Body of pancreas (tissue), 4 donors: ENCODE data around the gene UGT2A1.

Experiments
- POLR2A ChIP-seq, 3 donors: fragments of 450-650 bp; IDR thresholded peaks; one replicate each; pipeline ENCODE4 v1.6.1; 2016; ENCODE audit warnings: antibody characterized with exemption in 3 of 3, mild to moderate bottlenecking in 2 of 3
- TF ChIP-seq, protein P1 (sequence below), 7 experiments: fragments of 450-650 bp in 4 of 7; fragments of 200-600 bp in 3 of 7; sonication (generic) in 3 of 7; IDR thresholded peaks; one replicate each; pipeline ENCODE4 v1.5.1; 2016 to 2019; ENCODE audit warnings: antibody characterized with exemption in 7 of 7

DNA sequence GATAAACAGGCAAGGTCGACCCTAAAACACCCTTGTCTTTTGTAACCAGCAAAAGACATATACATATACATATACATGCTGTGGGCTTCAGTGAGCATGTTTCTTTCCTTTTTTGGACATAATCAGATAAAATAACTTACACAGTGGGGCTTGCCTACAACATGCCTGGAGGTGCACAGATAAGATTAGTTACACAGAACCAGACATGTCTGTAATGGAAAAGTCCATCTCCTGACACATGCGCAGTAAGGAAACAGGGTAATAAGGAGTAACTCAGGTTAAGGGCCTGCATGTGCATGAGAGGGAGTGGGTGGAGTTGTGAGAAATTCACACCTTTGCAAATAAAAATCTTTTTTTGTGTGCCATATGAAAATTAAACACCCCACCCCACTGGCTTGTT, 3.4 kb downstream of the UGT2A1 start:
- TF ChIP-seq, protein P1, sequence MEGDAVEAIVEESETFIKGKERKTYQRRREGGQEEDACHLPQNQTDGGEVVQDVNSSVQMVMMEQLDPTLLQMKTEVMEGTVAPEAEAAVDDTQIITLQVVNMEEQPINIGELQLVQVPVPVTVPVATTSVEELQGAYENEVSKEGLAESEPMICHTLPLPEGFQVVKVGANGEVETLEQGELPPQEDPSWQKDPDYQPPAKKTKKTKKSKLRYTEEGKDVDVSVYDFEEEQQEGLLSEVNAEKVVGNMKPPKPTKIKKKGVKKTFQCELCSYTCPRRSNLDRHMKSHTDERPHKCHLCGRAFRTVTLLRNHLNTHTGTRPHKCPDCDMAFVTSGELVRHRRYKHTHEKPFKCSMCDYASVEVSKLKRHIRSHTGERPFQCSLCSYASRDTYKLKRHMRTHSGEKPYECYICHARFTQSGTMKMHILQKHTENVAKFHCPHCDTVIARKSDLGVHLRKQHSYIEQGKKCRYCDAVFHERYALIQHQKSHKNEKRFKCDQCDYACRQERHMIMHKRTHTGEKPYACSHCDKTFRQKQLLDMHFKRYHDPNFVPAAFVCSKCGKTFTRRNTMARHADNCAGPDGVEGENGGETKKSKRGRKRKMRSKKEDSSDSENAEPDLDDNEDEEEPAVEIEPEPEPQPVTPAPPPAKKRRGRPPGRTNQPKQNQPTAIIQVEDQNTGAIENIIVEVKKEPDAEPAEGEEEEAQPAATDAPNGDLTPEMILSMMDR (IDR thresholded peaks at IDR 0.05): no peak
- no peak for TF ChIP-seq POLR2A (IDR thresholded peaks at IDR 0.05)
